Esophagus muscularis mucosa (tissue), 3 donors: ENCODE results near the gene PSME4.

Source experiments
- CTCF ChIP-seq, 3 experiments: fragments of 200-600 bp in 2 of 3; fragments of 450-650 bp in 1 of 3; sonication (generic) in 2 of 3; IDR thresholded peaks; one replicate each; pipeline ENCODE4 v1.5.1; 2017 to 2019; ENCODE audit warnings: antibody characterized with exemption in 3 of 3, mild to moderate bottlenecking in 2 of 3, moderate library complexity in 1 of 3
- POLR2A ChIP-seq: fragments of 450-650 bp; IDR thresholded peaks from one replicate; pipeline ENCODE4 v1.6.1; 2017; ENCODE audit warnings: antibody characterized with exemption, moderate library complexity, mild to moderate bottlenecking, low read depth

- TF ChIP-seq POLR2A (no peak), CTCF (IDR thresholded peaks at IDR 0.05) (no peak)
Observed at GRCh38 chr2:53933329-53933728, 37.5 kb downstream of the PSME4 start.
